ENCODE data around the gene TRABD2B. TPM values are rescaled to one million over a fixed set of nuclear protein-coding genes. Genes with fewer than 3 reads are reported as not detected.
A peak's percentile ranks its signal among the peaks of the same experiment; 100 is the strongest.

Gene TRABD2B
- total and polyA plus RNA-seq, 2 of the 13 experiments (the other 11 are each of a cell fraction or from before 2014, with no cell fraction given), result 0.04 TPM; not detected in 1

DNA sequence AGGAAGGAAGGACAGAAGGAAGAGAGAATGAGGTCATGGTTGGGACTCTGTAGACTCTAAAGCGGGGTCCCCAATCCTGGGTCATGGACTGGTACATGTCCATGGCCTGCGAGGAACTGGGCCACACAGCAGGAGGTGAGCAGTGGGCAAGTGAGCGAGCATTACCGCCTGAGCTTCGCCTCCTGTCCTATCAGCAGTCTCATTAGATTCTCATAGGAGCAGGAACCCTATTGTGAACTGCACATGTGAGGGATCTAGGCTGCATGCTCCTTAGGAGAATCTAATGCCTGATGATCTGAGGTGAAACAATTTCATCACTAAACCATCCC, 128.9 kb downstream of the TRABD2B start:
- no peak for ATAC-seq
- FAIRE-seq, result no peak
- H3K4me1 ChIP-seq (ENCODE audit: insufficient read depth, low read length), result peaks cover 98% of the 10 kb centered on the region
- H3K4me2 ChIP-seq (ENCODE audit: low read depth, low read length), result 0 out of 2 replicates have a peak overlapping the region, but pooled peaks have one; percentile 2
- H3K9me3 ChIP-seq (ENCODE audit: low read length), result no peaks in the 10 kb centered on the region
- ChIA-PET POLR2A (interaction anchor here (1.9 to 2.6 kb wide), 2 partner anchors 45 to 50 kb away, joined by 33 to 44 read pairs; no protein-coding TSS in a partner anchor), CTCF (ENCODE audit: low intra/inter-chr PET ratio, low total read pairs) (no interaction called here)
- no peak for DNase-seq (ENCODE audit: low spot score)
- no peaks in the 10 kb centered on the region for H3K27me3 ChIP-seq (ENCODE audit: control insufficient read depth in 1 of 2, insufficient read depth in 2 of 2, low read length in 2 of 2)
- H3K4me3 ChIP-seq (replicated peaks in 1 of 3; ENCODE audit: insufficient read depth in 1 of 3, low read depth in 2 of 3, low read length in 3 of 3), result no peak overlapping the region
- no peaks in the 10 kb centered on the region for H3K79me2 ChIP-seq (ENCODE audit: insufficient read depth, low read length)
- H2AFZ ChIP-seq (ENCODE audit: low read length), result no peak overlapping the region
- peak overlapping the region; percentile 41 for H3K9ac ChIP-seq (ENCODE audit: insufficient read depth, low read depth, low read length)
- TF ChIP-seq, protein P1, sequence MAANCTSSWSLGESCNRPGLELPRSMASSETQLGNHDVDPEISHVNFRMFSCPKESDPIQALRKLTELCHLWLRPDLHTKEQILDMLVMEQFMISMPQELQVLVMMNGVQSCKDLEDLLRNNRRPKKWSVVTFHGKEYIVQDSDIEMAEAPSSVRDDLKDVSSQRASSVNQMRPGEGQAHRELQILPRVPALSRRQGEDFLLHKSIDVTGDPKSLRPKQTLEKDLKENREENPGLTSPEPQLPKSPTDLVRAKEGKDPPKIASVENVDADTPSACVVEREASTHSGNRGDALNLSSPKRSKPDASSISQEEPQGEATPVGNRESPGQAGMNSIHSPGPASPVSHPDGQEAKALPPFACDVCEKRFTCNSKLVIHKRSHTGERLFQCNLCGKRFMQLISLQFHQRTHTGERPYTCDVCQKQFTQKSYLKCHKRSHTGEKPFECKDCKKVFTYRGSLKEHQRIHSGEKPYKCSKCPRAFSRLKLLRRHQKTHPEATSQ (CRISPR knock-in tag; IDR thresholded peaks at IDR 0.05; ENCODE audit: borderline replicate concordance), result no peak
- TF ChIP-seq ZFP90 (CRISPR knock-in tag; IDR thresholded peaks at IDR 0.05; ENCODE audit: borderline replicate concordance), result no peak
- TF ChIP-seq, protein P2, sequence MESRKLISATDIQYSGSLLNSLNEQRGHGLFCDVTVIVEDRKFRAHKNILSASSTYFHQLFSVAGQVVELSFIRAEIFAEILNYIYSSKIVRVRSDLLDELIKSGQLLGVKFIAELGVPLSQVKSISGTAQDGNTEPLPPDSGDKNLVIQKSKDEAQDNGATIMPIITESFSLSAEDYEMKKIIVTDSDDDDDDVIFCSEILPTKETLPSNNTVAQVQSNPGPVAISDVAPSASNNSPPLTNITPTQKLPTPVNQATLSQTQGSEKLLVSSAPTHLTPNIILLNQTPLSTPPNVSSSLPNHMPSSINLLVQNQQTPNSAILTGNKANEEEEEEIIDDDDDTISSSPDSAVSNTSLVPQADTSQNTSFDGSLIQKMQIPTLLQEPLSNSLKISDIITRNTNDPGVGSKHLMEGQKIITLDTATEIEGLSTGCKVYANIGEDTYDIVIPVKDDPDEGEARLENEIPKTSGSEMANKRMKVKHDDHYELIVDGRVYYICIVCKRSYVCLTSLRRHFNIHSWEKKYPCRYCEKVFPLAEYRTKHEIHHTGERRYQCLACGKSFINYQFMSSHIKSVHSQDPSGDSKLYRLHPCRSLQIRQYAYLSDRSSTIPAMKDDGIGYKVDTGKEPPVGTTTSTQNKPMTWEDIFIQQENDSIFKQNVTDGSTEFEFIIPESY (CRISPR knock-in tag; IDR thresholded peaks at IDR 0.05), result 0 out of 2 replicates have a peak, but pooled peaks have one; percentile 35
- TF ChIP-seq ZNF772 (CRISPR knock-in tag; IDR thresholded peaks at IDR 0.05), result 0 out of 2 replicates have a peak, but pooled peaks have one; percentile 33
- TF ChIP-seq ZNF547 (CRISPR knock-in tag; IDR thresholded peaks at IDR 0.05), result no peak
- TF ChIP-seq ZFP82 (CRISPR knock-in tag; IDR thresholded peaks at IDR 0.05; ENCODE audit: borderline replicate concordance), result 0 out of 2 replicates have a peak, but pooled peaks have one; percentile 56
- no peak for TF ChIP-seq STAG1 (CRISPR knock-in tag; IDR thresholded peaks at IDR 0.05)
- peak; percentile 44 for TF ChIP-seq ZFX (CRISPR knock-in tag; IDR thresholded peaks at IDR 0.05; ENCODE audit: low read depth)
- TF ChIP-seq, protein P3, sequence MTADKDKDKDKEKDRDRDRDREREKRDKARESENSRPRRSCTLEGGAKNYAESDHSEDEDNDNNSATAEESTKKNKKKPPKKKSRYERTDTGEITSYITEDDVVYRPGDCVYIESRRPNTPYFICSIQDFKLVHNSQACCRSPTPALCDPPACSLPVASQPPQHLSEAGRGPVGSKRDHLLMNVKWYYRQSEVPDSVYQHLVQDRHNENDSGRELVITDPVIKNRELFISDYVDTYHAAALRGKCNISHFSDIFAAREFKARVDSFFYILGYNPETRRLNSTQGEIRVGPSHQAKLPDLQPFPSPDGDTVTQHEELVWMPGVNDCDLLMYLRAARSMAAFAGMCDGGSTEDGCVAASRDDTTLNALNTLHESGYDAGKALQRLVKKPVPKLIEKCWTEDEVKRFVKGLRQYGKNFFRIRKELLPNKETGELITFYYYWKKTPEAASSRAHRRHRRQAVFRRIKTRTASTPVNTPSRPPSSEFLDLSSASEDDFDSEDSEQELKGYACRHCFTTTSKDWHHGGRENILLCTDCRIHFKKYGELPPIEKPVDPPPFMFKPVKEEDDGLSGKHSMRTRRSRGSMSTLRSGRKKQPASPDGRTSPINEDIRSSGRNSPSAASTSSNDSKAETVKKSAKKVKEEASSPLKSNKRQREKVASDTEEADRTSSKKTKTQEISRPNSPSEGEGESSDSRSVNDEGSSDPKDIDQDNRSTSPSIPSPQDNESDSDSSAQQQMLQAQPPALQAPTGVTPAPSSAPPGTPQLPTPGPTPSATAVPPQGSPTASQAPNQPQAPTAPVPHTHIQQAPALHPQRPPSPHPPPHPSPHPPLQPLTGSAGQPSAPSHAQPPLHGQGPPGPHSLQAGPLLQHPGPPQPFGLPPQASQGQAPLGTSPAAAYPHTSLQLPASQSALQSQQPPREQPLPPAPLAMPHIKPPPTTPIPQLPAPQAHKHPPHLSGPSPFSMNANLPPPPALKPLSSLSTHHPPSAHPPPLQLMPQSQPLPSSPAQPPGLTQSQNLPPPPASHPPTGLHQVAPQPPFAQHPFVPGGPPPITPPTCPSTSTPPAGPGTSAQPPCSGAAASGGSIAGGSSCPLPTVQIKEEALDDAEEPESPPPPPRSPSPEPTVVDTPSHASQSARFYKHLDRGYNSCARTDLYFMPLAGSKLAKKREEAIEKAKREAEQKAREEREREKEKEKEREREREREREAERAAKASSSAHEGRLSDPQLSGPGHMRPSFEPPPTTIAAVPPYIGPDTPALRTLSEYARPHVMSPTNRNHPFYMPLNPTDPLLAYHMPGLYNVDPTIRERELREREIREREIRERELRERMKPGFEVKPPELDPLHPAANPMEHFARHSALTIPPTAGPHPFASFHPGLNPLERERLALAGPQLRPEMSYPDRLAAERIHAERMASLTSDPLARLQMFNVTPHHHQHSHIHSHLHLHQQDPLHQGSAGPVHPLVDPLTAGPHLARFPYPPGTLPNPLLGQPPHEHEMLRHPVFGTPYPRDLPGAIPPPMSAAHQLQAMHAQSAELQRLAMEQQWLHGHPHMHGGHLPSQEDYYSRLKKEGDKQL (CRISPR knock-in tag; IDR thresholded peaks at IDR 0.05; ENCODE audit: low read depth), result no peak
- TF ChIP-seq, protein P4, sequence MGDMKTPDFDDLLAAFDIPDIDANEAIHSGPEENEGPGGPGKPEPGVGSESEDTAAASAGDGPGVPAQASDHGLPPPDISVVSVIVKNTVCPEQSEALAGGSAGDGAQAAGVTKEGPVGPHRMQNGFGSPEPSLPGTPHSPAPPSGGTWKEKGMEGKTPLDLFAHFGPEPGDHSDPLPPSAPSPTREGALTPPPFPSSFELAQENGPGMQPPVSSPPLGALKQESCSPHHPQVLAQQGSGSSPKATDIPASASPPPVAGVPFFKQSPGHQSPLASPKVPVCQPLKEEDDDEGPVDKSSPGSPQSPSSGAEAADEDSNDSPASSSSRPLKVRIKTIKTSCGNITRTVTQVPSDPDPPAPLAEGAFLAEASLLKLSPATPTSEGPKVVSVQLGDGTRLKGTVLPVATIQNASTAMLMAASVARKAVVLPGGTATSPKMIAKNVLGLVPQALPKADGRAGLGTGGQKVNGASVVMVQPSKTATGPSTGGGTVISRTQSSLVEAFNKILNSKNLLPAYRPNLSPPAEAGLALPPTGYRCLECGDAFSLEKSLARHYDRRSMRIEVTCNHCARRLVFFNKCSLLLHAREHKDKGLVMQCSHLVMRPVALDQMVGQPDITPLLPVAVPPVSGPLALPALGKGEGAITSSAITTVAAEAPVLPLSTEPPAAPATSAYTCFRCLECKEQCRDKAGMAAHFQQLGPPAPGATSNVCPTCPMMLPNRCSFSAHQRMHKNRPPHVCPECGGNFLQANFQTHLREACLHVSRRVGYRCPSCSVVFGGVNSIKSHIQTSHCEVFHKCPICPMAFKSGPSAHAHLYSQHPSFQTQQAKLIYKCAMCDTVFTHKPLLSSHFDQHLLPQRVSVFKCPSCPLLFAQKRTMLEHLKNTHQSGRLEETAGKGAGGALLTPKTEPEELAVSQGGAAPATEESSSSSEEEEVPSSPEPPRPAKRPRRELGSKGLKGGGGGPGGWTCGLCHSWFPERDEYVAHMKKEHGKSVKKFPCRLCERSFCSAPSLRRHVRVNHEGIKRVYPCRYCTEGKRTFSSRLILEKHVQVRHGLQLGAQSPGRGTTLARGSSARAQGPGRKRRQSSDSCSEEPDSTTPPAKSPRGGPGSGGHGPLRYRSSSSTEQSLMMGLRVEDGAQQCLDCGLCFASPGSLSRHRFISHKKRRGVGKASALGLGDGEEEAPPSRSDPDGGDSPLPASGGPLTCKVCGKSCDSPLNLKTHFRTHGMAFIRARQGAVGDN (CRISPR knock-in tag; IDR thresholded peaks at IDR 0.05), result peak; percentile 79
- WGBS (ENCODE audit: low lambda C conversion rate), result 99% methylated on average over 5 of the region's 5 CpGs
- in situ Hi-C loops (cut with HindIII; ENCODE audit: extremely low pct_ligation_motif_present, low pct_unique_long_range_greater_than_20kb), result no loop called here
- BruUV-seq (replicated peaks), result no TSS peak
- no peaks in the 10 kb centered on the region for H4K20me1 ChIP-seq (ENCODE audit: insufficient read depth, low read length)
- no peaks in the 10 kb centered on the region for H3K36me3 ChIP-seq (replicated peaks in 1 of 2; ENCODE audit: control insufficient read depth in 1 of 2, insufficient read depth in 2 of 2, low read length in 2 of 2)
- intact Hi-C loops (cut with micrococcal nuclease; ENCODE audit: unreplicated experiment), result loop anchor here (5.0 kb wide), 1 partner anchor 64 kb away; no protein-coding TSS in a partner anchor
- H3K27ac ChIP-seq (ENCODE audit: extremely low read length, insufficient read depth, low read length), result peak overlapping the region; percentile 97
